Esophagus squamous epithelium (tissue), 5 donors: ENCODE measurements around the gene REC8. TPM values are rescaled to one million over a fixed set of nuclear protein-coding genes. Genes with fewer than 3 reads are reported as not detected.

Source experiments
- DNase-seq: peaks from one replicate; lab custom pipeline; 2025; lab: John Stamatoyannopoulos, UW
- H3K27ac ChIP-seq, 4 donors: fragments of 200-600 bp; sonication (generic); one replicate each; pipeline ENCODE4 v1.5.1; 2016 to 2019; ENCODE audit warnings: mild to moderate bottlenecking in 1 of 4
- H3K27me3 ChIP-seq, 4 donors: fragments of 200-600 bp; sonication (generic); 1 replicate in 3 of 4; 2 replicates in 1 of 4; pipeline versions ENCODE4 v1.5.1 to v1.6.0; 2017 to 2021; ENCODE audit warnings: antibody characterized with exemption in 1 of 4
- H3K36me3 ChIP-seq, 3 donors: fragments of 200-600 bp; sonication (generic); one replicate each; pipeline ENCODE4 v1.5.1; 2016 to 2019
- H3K4me1 ChIP-seq, 3 donors: fragments of 200-600 bp; sonication (generic); one replicate each; pipeline ENCODE4 v1.5.1; 2017 to 2019
- H3K4me3 ChIP-seq, 4 donors: fragments of 200-600 bp; sonication (generic); 1 replicate in 3 of 4; 2 replicates in 1 of 4; pipeline ENCODE4 v1.5.1; 2016 to 2019; ENCODE audit warnings: mild to moderate bottlenecking in 2 of 4, moderate library complexity in 1 of 4
- H3K9me3 ChIP-seq, 3 donors: fragments of 200-600 bp; sonication (generic); one replicate each; pipeline ENCODE4 v1.5.1; 2016 to 2019
- POLR2A ChIP-seq, 4 donors: fragments of 450-650 bp; IDR thresholded peaks; one replicate each; pipeline ENCODE4 v1.6.1; 2017; ENCODE audit warnings: antibody characterized with exemption in 4 of 4, mild to moderate bottlenecking in 4 of 4, moderate library complexity in 3 of 4
- WGBS, 2 donors: methylation state at CpG; one replicate each; pipeline ENCODE4 v1.1.5; 2018; 5-methylcytosine and 5-hydroxymethylcytosine counted together
- intact Hi-C: fragments of 100-400 bp; cut with DNase I; formaldehyde crosslinking; loops from one replicate; pipeline ENCODE4 v1.15.0; 2022
- total RNA-seq, 4 donors: library from RNA; depleted of rRNA; stranded (reverse); fragments of >200 nt; gene quantifications; one replicate each; pipeline ENCODE4 v1.1.0, GENCODE V29; 2016
- TF ChIP-seq, protein P1 (sequence below), 6 experiments: fragments of 450-650 bp in 4 of 6; fragments of 200-600 bp in 2 of 6; sonication (generic) in 2 of 6; IDR thresholded peaks; one replicate each; pipeline ENCODE4 v1.5.1; 2016 to 2019; ENCODE audit warnings: antibody characterized with exemption in 6 of 6, mild to moderate bottlenecking in 4 of 6, moderate library complexity in 4 of 6
- donor health status: DM: yes; HTN: yes; CAD: no.

The REC8 gene
- total RNA-seq, 4 donors from 2014 or later = 0.47 to 7.4 (median 3.0) TPM

DNA sequence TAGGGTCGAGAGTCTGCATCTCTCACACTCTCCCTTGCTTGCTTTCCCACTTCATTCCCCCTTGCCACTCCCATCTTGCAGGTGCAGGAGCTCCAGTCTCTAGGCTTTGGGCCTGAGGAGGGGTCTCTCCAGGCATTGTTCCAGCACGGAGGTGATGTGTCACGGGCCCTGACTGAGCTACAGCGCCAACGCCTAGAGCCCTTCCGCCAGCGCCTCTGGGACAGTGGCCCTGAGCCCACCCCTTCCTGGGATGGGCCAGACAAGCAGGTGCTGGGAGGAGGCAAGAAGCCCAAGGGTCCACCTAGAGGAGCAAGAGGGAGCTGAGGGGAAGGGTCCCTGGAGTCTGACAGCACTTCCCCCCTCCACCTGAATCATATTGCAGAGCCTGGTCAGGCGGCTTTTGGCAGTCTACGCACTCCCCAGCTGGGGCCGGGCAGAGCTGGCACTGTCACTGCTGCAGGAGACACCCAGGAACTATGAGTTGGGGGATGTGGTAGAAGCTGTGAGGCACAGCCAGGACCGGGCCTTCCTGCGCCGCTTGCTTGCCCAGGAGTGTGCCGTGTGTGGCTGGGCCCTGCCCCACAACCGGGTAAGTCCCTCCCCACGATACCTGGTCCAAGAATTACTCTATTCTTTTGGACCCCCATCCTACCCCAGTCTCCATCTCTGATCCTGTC, 20.3 kb upstream of the REC8 start:
- peaks cover 30 to 83% (median 46%) of the 10 kb centered on the region in 3 donors for H3K36me3 ChIP-seq
- peaks cover 8 to 28% (median 9%) of the 10 kb centered on the region in 3 donors for H3K4me1 ChIP-seq
- H3K27me3 ChIP-seq = no peaks in the 10 kb centered on the region
- no peak overlapping the region for H3K4me3 ChIP-seq
- intact Hi-C loops = no loop called here
- WGBS, 2 donors = 89 to 96% methylated on average over 7 to 10 of the region's 16 CpGs
- TF ChIP-seq, protein P1, sequence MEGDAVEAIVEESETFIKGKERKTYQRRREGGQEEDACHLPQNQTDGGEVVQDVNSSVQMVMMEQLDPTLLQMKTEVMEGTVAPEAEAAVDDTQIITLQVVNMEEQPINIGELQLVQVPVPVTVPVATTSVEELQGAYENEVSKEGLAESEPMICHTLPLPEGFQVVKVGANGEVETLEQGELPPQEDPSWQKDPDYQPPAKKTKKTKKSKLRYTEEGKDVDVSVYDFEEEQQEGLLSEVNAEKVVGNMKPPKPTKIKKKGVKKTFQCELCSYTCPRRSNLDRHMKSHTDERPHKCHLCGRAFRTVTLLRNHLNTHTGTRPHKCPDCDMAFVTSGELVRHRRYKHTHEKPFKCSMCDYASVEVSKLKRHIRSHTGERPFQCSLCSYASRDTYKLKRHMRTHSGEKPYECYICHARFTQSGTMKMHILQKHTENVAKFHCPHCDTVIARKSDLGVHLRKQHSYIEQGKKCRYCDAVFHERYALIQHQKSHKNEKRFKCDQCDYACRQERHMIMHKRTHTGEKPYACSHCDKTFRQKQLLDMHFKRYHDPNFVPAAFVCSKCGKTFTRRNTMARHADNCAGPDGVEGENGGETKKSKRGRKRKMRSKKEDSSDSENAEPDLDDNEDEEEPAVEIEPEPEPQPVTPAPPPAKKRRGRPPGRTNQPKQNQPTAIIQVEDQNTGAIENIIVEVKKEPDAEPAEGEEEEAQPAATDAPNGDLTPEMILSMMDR (IDR thresholded peaks at IDR 0.05) = no peak
- TF ChIP-seq POLR2A (IDR thresholded peaks at IDR 0.05) = no peak
- no peak overlapping the region for H3K27ac ChIP-seq
- no peak for DNase-seq
- no peaks in the 10 kb centered on the region for H3K9me3 ChIP-seq

DNA sequence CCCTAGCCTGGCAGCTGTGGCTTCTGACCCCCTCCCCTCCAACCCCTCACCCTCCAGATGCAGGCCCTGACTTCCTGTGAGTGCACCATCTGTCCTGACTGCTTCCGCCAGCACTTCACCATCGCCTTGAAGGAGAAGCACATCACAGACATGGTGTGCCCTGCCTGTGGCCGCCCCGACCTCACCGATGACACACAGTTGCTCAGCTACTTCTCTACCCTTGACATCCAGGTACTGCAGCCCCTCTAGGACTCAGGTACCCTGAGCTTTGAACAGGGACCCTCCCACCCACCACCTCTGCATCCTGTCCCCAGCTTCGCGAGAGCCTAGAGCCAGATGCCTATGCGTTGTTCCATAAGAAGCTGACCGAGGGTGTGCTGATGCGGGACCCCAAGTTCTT, 16.8 kb upstream of the REC8 start:
- no peak for DNase-seq
- H3K9me3 ChIP-seq = no peaks in the 10 kb centered on the region
- peaks cover 0 to 14% (median under 1%) of the 10 kb centered on the region in 3 donors for H3K4me1 ChIP-seq
- H3K27me3 ChIP-seq = no peaks in the 10 kb centered on the region
- no peak overlapping the region for H3K4me3 ChIP-seq
- H3K36me3 ChIP-seq = peaks cover 42 to 98% (median 57%) of the 10 kb centered on the region in 3 donors
- WGBS, 2 donors = 94 to 98% methylated on average over 6 to 7 of the region's 10 CpGs
- intact Hi-C loops = no loop called here
- H3K27ac ChIP-seq = no peak overlapping the region
- TF ChIP-seq, protein P1 (IDR thresholded peaks at IDR 0.05) = no peak
- no peak for TF ChIP-seq POLR2A (IDR thresholded peaks at IDR 0.05)

DNA sequence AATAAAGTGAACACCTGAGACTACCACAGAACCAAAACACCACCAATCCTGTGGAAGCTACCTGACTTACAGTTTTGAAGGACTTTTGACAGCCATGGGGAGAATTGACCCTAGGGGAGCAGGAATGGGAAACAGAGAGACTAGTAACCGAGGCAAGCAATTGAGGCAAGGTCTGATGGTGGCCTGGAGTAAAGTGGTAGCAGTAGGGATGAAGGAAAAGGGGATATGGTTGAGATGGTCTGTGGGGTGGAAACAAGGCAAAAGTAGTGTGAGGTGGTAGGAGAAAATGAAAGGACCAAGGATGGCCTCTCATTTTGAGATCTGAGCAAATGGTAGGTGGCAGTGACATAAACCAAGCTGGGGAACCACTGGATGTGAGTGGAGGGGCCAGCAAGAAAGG, 15.0 kb upstream of the REC8 start:
- intact Hi-C loops = no loop called here
- peaks cover 7 to 29% (median 8%) of the 10 kb centered on the region in 3 donors for H3K4me1 ChIP-seq
- H3K9me3 ChIP-seq = no peaks in the 10 kb centered on the region
- H3K36me3 ChIP-seq = peaks cover 36 to 88% (median 45%) of the 10 kb centered on the region in 3 donors
- H3K4me3 ChIP-seq = no peak overlapping the region
- TF ChIP-seq POLR2A (IDR thresholded peaks at IDR 0.05) = no peak
- no peaks in the 10 kb centered on the region for H3K27me3 ChIP-seq
- 83 to 85% methylated on average over 1 of the region's 1 CpG for WGBS, 2 donors
- H3K27ac ChIP-seq = peak overlapping the region in 2 of 4 donors; percentile 6 to 31
- DNase-seq = no peak

DNA sequence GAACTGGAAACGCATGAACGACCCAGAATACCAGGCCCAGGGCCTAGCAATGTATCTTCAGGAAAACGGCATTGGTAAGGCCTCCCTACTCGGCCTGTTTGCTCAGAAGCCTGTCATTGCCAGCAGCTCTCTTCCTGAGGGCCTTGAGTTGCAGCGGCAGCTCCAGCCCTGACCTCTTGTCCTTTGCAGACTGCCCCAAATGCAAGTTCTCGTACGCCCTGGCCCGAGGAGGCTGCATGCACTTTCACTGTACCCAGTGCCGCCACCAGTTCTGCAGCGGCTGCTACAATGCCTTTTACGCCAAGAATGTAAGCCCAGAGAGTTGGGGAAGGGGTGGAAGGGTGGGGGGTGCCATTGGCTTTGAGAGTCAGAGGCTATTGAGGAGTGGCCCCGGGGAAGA, 14.5 kb upstream of the REC8 start:
- DNase-seq = no peak
- Histone ChIP-seq H3K4me3 (no peak overlapping the region), H3K36me3 (peaks cover 34 to 84% (median 43%) of the 10 kb centered on the region in 3 donors), H3K9me3 (no peaks in the 10 kb centered on the region), H3K27me3 (no peaks in the 10 kb centered on the region), H3K27ac (peak overlapping the region in 2 of 4 donors; percentile 6 to 31), H3K4me1 (peaks cover 12 to 34% (median 13%) of the 10 kb centered on the region in 3 donors)
- TF ChIP-seq, protein P1 (IDR thresholded peaks at IDR 0.05) = no peak
- TF ChIP-seq POLR2A (IDR thresholded peaks at IDR 0.05) = no peak
- 68 to 81% methylated on average over 5 to 12 of the region's 12 CpGs for WGBS, 2 donors
- intact Hi-C loops = no loop called here

DNA sequence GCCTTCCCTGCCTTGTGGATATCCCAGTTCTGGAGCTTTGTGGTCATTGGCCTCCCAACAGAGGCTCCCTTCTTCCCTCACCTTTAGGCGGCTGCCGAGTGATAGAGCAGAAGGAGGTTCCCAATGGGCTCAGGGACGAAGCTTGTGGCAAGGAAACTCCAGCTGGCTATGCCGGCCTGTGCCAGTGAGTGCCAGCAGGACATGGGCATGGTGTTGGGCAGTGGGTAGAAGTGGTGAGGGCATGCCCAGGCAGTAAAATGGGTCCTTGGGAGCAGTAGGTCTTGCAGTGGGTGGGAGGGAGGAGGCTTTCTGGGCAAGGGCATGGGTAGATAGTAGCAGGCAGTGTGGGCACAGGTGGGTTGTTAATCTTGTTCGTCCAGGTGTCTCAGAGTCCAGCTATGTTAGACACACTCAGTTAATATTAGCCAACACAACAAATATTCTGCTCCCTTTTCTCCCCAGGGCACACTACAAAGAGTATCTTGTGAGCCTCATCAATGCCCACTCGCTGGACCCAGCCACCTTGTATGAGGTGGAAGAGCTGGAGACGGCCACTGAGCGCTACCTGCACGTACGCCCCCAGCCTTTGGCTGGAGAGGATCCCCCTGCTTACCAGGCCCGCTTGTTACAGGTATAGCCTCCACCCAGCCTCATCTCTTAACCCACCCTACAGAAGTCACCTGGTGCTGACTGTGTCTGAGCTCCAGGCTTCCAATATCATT, 11.9 kb upstream of the REC8 start:
- no peaks in the 10 kb centered on the region for H3K27me3 ChIP-seq
- peaks cover 21 to 60% (median 34%) of the 10 kb centered on the region in 3 donors for H3K4me1 ChIP-seq
- no peak overlapping the region for H3K4me3 ChIP-seq
- intact Hi-C loops = no loop called here
- H3K9me3 ChIP-seq = no peaks in the 10 kb centered on the region
- H3K36me3 ChIP-seq = peaks cover 49 to 83% (median 52%) of the 10 kb centered on the region in 3 donors
- WGBS, 2 donors = 81 to 84% methylated on average over 7 to 9 of the region's 11 CpGs
- peak overlapping the region; percentile 92 to 98 (median 97) for H3K27ac ChIP-seq
- no peak for TF ChIP-seq POLR2A (IDR thresholded peaks at IDR 0.05)
- TF ChIP-seq, protein P1 (IDR thresholded peaks at IDR 0.05) = no peak
- no peak for DNase-seq
